Right lobe of liver (tissue), 6 donors: ENCODE data around the gene MYL9. TPM values are rescaled to one million over a fixed set of nuclear protein-coding genes. Genes with fewer than 3 reads are reported as not detected.

Experiments used
- ATAC-seq, 4 donors: fragments of 200-7000 bp; cut with Tn5 transposase; one replicate each; pipeline ENCODE4 v1.9.1; 2020; ENCODE audit warnings: mild to moderate bottlenecking in 4 of 4, moderate library complexity in 4 of 4
- DNase-seq, 3 donors: peaks; one replicate each; pipeline ENCODE4 v3.0.0-alpha.2; 2020
- H3K27ac ChIP-seq, 3 donors: fragments of 200-600 bp; one replicate each; pipeline ENCODE4 v1.8.0; 2022
- H3K27me3 ChIP-seq, 2 donors: fragments of 200-600 bp; one replicate each; pipeline ENCODE4 v1.8.0; 2022
- H3K36me3 ChIP-seq, 4 donors: fragments of 200-600 bp; sonication (generic) in 1 of 4; one replicate each; pipeline versions ENCODE4 v1.5.1 to v1.8.0; 2017 to 2022; ENCODE audit warnings: control low read depth in 1 of 4
- H3K4me1 ChIP-seq, 4 donors: fragments of 200-600 bp; sonication (generic) in 1 of 4; one replicate each; pipeline versions ENCODE4 v1.5.1 to v1.8.0; 2017 to 2022; ENCODE audit warnings: control low read depth in 1 of 4
- H3K4me3 ChIP-seq, 3 donors: fragments of 200-600 bp; one replicate each; pipeline ENCODE4 v1.8.0; 2022
- H3K9me3 ChIP-seq, 4 donors: fragments of 200-600 bp; sonication (generic) in 1 of 4; one replicate each; pipeline versions ENCODE4 v1.5.1 to v1.8.0; 2017 to 2022; ENCODE audit warnings: control low read depth in 1 of 4
- POLR2A ChIP-seq: fragments of 450-650 bp; IDR thresholded peaks from one replicate; pipeline ENCODE4 v1.6.1; 2017; ENCODE audit warnings: antibody characterized with exemption, mild to moderate bottlenecking
- WGBS: methylation state at CpG from one replicate; pipeline ENCODE4 v1.1.6; 2018; ENCODE audit warnings: low coverage, low lambda C conversion rate; ENCODE audit not compliant: insufficient coverage; ENCODE audit errors: missing lambda C conversion rate; 5-methylcytosine and 5-hydroxymethylcytosine counted together
- intact Hi-C, 2 donors: fragments of 100-400 bp; cut with DNase I; formaldehyde crosslinking; loops; one replicate each; pipeline versions ENCODE4 v1.11.2 to v1.14.1; 2022
- total RNA-seq, 6 experiments: library from RNA; depleted of rRNA in 2 of 6; stranded (reverse); fragments of >200 nt in 2 of 6; fragmentation: NEBNext Ultra II Directional in 3 of 6; extraction: Animal tissue kit (Norgen Biotek cat#: 25700) in 3 of 6; gene quantifications; one replicate each; pipeline versions ENCODE4 v1.1.0 to v1.2.4, GENCODE V29; 2016 to 2023
- TF ChIP-seq, protein P1 (sequence below), 4 donors: fragments of 200-600 bp in 3 of 4; fragments of 450-650 bp in 1 of 4; IDR thresholded peaks; one replicate each; pipeline versions ENCODE4 v1.5.1 to v1.8.0; 2016 to 2022; ENCODE audit warnings: antibody characterized with exemption in 4 of 4, mild to moderate bottlenecking in 2 of 4
- donor health status: DM: no; HTN: yes; CAD: no.
- donor health status: DM: no; HTN: no; CAD: no.
- donor health status: DM: no; HTN: no; CAD: no.
- donor health status: DM: no; HTN: yes; CAD: no.
- donor health status: DM: no; HTN: yes; CAD: no.

The MYL9 gene
- total RNA-seq, 6 experiments from 2014 or later: 7.7 to 44.2 (median 18.1) TPM

DNA sequence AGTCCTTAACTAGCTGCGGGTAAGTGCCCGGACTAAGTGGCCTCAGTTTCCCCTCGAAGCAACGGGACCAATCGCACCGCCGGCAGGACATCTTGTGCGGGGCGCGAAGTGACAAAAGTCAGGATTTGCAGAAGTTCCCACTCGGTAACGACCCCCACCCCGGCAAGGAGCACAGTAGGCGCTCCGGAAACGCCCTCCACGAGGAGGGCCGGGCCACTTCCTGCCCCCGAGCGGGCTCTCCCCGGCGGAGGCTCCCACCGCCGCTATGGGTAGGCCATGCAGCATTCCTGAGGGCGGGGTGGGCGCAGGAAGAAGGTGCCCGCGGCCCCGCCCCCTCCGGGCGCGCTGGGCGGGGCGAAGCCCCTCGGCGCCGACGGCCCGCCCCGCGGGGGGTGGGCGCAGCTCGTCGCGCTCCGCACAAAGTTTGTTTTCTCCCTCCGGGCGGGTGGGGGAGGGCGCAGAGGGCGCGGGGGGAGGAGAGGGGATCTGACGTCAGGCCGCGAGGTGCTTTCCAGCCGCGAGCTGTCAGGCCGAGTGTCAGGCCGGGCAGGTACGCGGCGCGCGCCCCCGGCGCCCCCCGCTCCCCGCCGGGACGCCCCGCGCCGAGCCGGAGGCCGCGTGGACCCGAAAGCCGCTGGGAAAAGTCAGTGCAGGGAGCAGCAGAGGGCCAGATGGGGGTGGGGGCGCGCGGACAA lies 31.9 kb downstream of the MYL9 start, which contains the start of gene TGIF2:
TSS of gene TGIF2 (plus strand) at position 495 of the 695 bp plus-strand sequence. CDS start 5,178 bp downstream, outside the sequence.
- TF ChIP-seq POLR2A: peak; percentile 87
- TF ChIP-seq, protein P1, sequence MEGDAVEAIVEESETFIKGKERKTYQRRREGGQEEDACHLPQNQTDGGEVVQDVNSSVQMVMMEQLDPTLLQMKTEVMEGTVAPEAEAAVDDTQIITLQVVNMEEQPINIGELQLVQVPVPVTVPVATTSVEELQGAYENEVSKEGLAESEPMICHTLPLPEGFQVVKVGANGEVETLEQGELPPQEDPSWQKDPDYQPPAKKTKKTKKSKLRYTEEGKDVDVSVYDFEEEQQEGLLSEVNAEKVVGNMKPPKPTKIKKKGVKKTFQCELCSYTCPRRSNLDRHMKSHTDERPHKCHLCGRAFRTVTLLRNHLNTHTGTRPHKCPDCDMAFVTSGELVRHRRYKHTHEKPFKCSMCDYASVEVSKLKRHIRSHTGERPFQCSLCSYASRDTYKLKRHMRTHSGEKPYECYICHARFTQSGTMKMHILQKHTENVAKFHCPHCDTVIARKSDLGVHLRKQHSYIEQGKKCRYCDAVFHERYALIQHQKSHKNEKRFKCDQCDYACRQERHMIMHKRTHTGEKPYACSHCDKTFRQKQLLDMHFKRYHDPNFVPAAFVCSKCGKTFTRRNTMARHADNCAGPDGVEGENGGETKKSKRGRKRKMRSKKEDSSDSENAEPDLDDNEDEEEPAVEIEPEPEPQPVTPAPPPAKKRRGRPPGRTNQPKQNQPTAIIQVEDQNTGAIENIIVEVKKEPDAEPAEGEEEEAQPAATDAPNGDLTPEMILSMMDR (IDR thresholded peaks at IDR 0.05): no peak
- Histone ChIP-seq H3K4me3 (peak within 1 kb of the TSS; percentile 69 to 80 (median 78)), H3K9me3 (no peaks in the 10 kb centered on the region), H3K27me3 (no peaks in the 10 kb centered on the region), H3K36me3 (no peaks in the 10 kb centered on the region), H3K27ac (peak within 1 kb of the TSS; percentile 75 to 92 (median 90)), H3K4me1 (peaks cover 0 to 19% (median 4%) of the 10 kb centered on the region in 4 donors)
- WGBS: 0% methylated on average over 24 of the region's 80 CpGs
- ATAC-seq: peak; percentile 88 to 95 (median 90)
- intact Hi-C loops: no loop called here
- DNase-seq: peak; percentile 87 to 90 (median 89)

DNA sequence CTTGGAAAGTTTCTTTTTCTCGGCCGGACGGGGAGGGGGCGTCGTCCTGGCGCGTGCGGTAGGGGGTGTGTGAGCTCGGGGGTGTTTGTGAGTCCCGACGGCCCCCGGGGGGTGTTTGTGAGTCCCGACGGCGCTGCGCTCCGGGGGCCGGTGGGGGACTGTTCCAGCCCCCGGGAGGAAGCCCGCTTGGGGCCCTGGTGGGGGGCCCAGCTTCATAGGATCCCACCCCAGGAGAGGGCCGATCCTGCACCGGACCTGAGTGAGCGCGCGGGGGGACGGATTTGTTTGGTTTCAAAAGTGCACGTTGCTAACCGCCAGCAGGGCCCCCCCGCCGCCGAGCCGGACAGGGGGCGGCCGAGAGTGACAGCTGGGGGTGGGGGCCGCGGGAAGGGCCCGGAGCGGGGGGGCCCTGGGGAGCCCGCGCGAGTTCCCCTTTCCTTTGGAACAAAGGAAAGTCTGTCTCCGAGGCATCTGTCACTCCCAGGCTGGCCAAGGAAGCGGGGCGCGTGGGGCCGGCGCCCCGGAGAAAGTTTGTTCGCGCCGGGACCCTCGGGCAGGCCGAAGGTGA lies 32.6 kb downstream of the MYL9 start:
- peak; percentile 52 to 66 (median 55) for DNase-seq
- intact Hi-C loops: no loop called here
- WGBS: 0% methylated on average over 5 of the region's 53 CpGs

GRCh38 chr20:36574366-36575135 lies 33.2 kb downstream of the MYL9 start:
- peak; percentile 62 to 73 (median 63) for DNase-seq
- intact Hi-C loops: no loop called here
- Histone ChIP-seq H3K36me3 (peaks cover 0 to 5% (median under 1%) of the 10 kb centered on the region in 4 donors), H3K4me3 (peak overlapping the region; percentile 69 to 80 (median 78)), H3K27me3 (no peaks in the 10 kb centered on the region), H3K9me3 (no peaks in the 10 kb centered on the region), H3K4me1 (peaks cover 0 to 19% (median 4%) of the 10 kb centered on the region in 4 donors), H3K27ac (peak overlapping the region; percentile 75 to 92 (median 90))
- WGBS: under 1% methylated on average over 32 of the region's 69 CpGs
- peak; percentile 24 to 46 (median 28) for ATAC-seq
- TF ChIP-seq, protein P1 (IDR thresholded peaks at IDR 0.05): no peak
- peak; percentile 39 for TF ChIP-seq POLR2A

More for the DNA sequence above, 32.6 kb downstream of the MYL9 start:
- Histone ChIP-seq H3K4me3 (peak overlapping the region; percentile 69 to 80 (median 78)), H3K27ac (peak overlapping the region; percentile 75 to 92 (median 90)), H3K36me3 (no peaks in the 10 kb centered on the region), H3K9me3 (no peaks in the 10 kb centered on the region), H3K4me1 (peaks cover 0 to 19% (median 4%) of the 10 kb centered on the region in 4 donors), H3K27me3 (no peaks in the 10 kb centered on the region)
- TF ChIP-seq, protein P1 (IDR thresholded peaks at IDR 0.05): no peak
- no peak for TF ChIP-seq POLR2A
- peak in 2 of 4 donors; percentile 7 to 8 for ATAC-seq

DNA sequence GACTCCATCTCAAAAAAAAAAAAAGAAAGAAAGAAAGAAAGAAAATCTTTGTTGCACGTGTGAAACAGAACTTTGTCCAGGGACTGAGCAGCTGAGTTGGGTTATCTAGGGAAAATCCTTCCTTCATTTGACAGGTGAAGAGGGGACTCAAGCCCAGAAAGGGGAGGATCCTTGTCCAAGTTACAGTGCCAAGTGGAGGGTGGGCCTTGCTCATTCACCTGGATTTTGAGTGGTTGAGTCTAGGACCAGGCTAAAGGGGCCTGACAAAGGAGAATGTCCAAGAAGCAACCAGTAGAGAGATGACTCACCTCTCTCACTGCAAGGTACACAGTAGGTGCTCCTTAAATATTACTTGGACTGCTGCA lies 34.7 kb downstream of the MYL9 start:
- TF ChIP-seq, protein P1 (IDR thresholded peaks at IDR 0.05): no peak
- no peak for TF ChIP-seq POLR2A
- Histone ChIP-seq H3K4me3 (no peak overlapping the region), H3K27ac (no peak overlapping the region), H3K9me3 (no peaks in the 10 kb centered on the region), H3K36me3 (peaks cover 0 to 16% (median 7%) of the 10 kb centered on the region in 4 donors), H3K4me1 (peaks cover 0 to 19% (median 4%) of the 10 kb centered on the region in 4 donors), H3K27me3 (no peaks in the 10 kb centered on the region)
- 29% methylated on average over 1 of the region's 1 CpG for WGBS
- intact Hi-C loops: no loop called here
- DNase-seq (no peak), ATAC-seq (no peak)
